Measurements from ENCODE around the gene COX4I2. TPM values are rescaled to one million over a fixed set of nuclear protein-coding genes. Genes with fewer than 3 reads are reported as not detected.
A peak's percentile ranks its signal among the peaks of the same experiment; 100 is the strongest.

The COX4I2 gene
- polyA plus RNA-seq, 3 donors, result not detected

DNA sequence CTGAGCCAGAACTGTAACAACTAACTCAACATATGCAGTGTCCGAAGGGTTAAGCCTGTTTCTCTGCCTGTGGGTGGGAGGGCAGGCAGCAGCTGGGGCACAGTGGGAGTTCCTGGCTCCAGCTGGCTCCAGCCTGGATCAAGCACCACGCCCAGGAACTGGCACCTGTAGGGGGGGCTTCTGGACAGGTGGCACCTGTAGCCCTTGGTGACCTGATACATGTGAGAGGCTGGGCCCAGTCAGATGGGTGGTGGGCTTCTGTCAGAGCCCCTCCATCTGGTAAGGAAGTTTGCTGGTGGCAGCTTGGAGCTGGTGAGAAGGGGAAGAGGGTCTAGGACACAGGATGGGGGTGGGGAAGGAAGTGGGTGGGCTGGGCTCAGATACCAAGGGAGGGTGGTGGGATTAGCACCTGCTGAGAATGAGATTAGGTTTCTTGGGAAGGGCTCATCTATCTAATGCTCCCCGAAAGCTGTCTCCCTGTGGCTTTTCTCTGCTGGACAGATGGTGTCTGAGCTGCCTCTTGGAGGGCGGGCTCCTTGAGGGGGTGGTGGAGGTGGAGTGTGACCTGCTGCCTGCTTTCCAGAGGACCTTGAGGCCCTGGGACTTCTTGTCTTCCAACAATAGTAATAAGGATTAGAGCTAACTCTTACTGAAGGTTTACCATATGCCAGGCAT, 56.4 kb downstream of the COX4I2 start:
- Mint-ChIP-seq H3K27ac (peak overlapping the region in 2 of 7 donors; percentile 17 to 63), H3K4me1 (peaks cover 26% of the 10 kb centered on the region), H3K27me3 (ENCODE audit: low read depth in 3 of 3) (peaks cover 0 to 1% (median 0%) of the 10 kb centered on the region in 3 donors), H3K9me3 (no peaks in the 10 kb centered on the region), H3K36me3 (peaks cover 40 to 63% of the 10 kb centered on the region in 2 donors), H3K4me3 (no peak overlapping the region)
- H3K4me1 ChIP-seq (ENCODE audit: control insufficient read depth in 1 of 2, insufficient read depth in 2 of 2, low read length in 2 of 2), result peaks cover 6 to 7% of the 10 kb centered on the region in 2 donors
- no peak overlapping the region for H3K4me2 ChIP-seq (replicated peaks; ENCODE audit: extremely low read depth, low read length, poor library complexity, severe bottlenecking)
- WGBS (ENCODE audit: insufficient coverage), result 58% methylated on average over 2 of the region's 4 CpGs
- H3K79me2 ChIP-seq (ENCODE audit: insufficient read depth, low read length), result peaks cover 23% of the 10 kb centered on the region
- DNase-seq, result no peak
- no peak overlapping the region for H2AFZ ChIP-seq (ENCODE audit: insufficient read depth, low read depth, low read length, poor library complexity, severe bottlenecking)
- intact Hi-C loops (cut with micrococcal nuclease), result no loop called here
- no peaks in the 10 kb centered on the region for H3K9me3 ChIP-seq (replicated peaks in 1 of 2; ENCODE audit: control insufficient read depth in 1 of 2, insufficient read depth in 1 of 2, low read length in 2 of 2)
- no peak overlapping the region for H3K27ac ChIP-seq (ENCODE audit: low read depth in 1 of 2, low read length in 2 of 2)
- no peaks in the 10 kb centered on the region for H3K27me3 ChIP-seq (ENCODE audit: control insufficient read depth in 2 of 2, insufficient read depth in 2 of 2, low read length in 2 of 2)
- H4K20me1 ChIP-seq (ENCODE audit: insufficient read depth, low read length), result peaks cover 51% of the 10 kb centered on the region
- H3K36me3 ChIP-seq (replicated peaks in 1 of 2; ENCODE audit: control insufficient read depth in 1 of 2, insufficient read depth in 2 of 2, low read length in 2 of 2), result peaks cover 15 to 36% of the 10 kb centered on the region in 2 donors
- H3K4me3 ChIP-seq (replicated peaks in 1 of 3; ENCODE audit: low read depth in 2 of 3, low read length in 3 of 3), result no peak overlapping the region
- TF ChIP-seq, protein P1, sequence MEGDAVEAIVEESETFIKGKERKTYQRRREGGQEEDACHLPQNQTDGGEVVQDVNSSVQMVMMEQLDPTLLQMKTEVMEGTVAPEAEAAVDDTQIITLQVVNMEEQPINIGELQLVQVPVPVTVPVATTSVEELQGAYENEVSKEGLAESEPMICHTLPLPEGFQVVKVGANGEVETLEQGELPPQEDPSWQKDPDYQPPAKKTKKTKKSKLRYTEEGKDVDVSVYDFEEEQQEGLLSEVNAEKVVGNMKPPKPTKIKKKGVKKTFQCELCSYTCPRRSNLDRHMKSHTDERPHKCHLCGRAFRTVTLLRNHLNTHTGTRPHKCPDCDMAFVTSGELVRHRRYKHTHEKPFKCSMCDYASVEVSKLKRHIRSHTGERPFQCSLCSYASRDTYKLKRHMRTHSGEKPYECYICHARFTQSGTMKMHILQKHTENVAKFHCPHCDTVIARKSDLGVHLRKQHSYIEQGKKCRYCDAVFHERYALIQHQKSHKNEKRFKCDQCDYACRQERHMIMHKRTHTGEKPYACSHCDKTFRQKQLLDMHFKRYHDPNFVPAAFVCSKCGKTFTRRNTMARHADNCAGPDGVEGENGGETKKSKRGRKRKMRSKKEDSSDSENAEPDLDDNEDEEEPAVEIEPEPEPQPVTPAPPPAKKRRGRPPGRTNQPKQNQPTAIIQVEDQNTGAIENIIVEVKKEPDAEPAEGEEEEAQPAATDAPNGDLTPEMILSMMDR (IDR thresholded peaks at IDR 0.05), result no peak
- no peak overlapping the region for H3K9ac ChIP-seq (ENCODE audit: insufficient read depth, low read length, poor library complexity, severe bottlenecking)

Small RNA genes within 50 kb of the gene (small RNA-seq; reads per million reads assigned to genes)
- gene MIR3193 (ENCODE audit: insufficient read length, low read depth), result not detected

Other genes with a start within 250 kb of the COX4I2 start
- not detected for gene DEFB119, start 247.3 kb upstream of the COX4I2 start, polyA plus RNA-seq
- not detected for gene DEFB121, start 231.7 kb upstream of the COX4I2 start, polyA plus RNA-seq
- not detected for gene DEFB123, start 197.3 kb upstream of the COX4I2 start, polyA plus RNA-seq
- not detected for gene DEFB124, start 162.8 kb upstream of the COX4I2 start, polyA plus RNA-seq
- gene REM1, start 162.6 kb upstream of the COX4I2 start, polyA plus RNA-seq, result not detected
- gene HM13, start 123.5 kb upstream of the COX4I2 start, polyA plus RNA-seq, result 100 to 1,000 TPM; 199 to 329 (median 320) TPM
- gene ID1, start 32.6 kb upstream of the COX4I2 start, polyA plus RNA-seq, result 100 to 1,000 TPM in 1 of 3 donors, 10 to 100 TPM in 1, 1 to 10 TPM in 1; 3.9 to 129 (median 12.5) TPM
- 10 to 100 TPM; 12.4 to 16.8 (median 14.3) TPM for gene BCL2L1, start 85.0 kb downstream of the COX4I2 start, polyA plus RNA-seq
- under 1 TPM in 1 of 3 donors, not detected in 2; 0.06 TPM for gene TPX2, start 101.4 kb downstream of the COX4I2 start, polyA plus RNA-seq
- gene MYLK2, start 181.4 kb downstream of the COX4I2 start, polyA plus RNA-seq, result not detected
- not detected for gene FOXS1, start 207.7 kb downstream of the COX4I2 start, polyA plus RNA-seq
- not detected for gene DUSP15, start 232.6 kb downstream of the COX4I2 start, polyA plus RNA-seq
- gene TTLL9, start 232.7 kb downstream of the COX4I2 start, polyA plus RNA-seq, result under 1 TPM in 1 of 3 donors, not detected in 2; 0.21 TPM